ENCODE measurements around the gene ZFAND4. TPM values are rescaled to one million over a fixed set of nuclear protein-coding genes. Genes with fewer than 3 reads are reported as not detected.

ZFAND4 gene
- total RNA-seq, 1 experiment from 2014 or later, result 15.5 TPM

- CTCF ChIA-PET, result no interaction called here
- Histone ChIP-seq H4K20me1 (ENCODE audit: insufficient read depth) (no peaks in the 10 kb centered on the region), H3K9me2 (ENCODE audit: insufficient read depth) (no peaks in the 10 kb centered on the region), H3K4me2 (ENCODE audit: low read length) (no peak overlapping the region), H3K36me3 (ENCODE audit: control insufficient read depth in 1 of 2, insufficient read depth in 2 of 2, low read length in 2 of 2) (no peaks in the 10 kb centered on the region), H3K27me3 (ENCODE audit: insufficient read depth, low read length) (no peaks in the 10 kb centered on the region), H3K4me3 (replicated peaks in 1 of 2; ENCODE audit: low read depth in 1 of 2, low read length in 2 of 2) (no peak overlapping the region), H3K27ac (ENCODE audit: low read depth, low read length) (no peak overlapping the region), H3K9me3 (ENCODE audit: control insufficient read depth in 1 of 2, insufficient read depth in 1 of 2, low read depth in 1 of 2, low read length in 2 of 2) (no peaks in the 10 kb centered on the region), H3K79me2 (ENCODE audit: insufficient read depth, low read length) (0 out of 2 replicates have a peak, but pooled peaks cover 2% of the 10 kb centered on the region), H3K4me1 (ENCODE audit: control insufficient read depth in 1 of 2, insufficient read depth in 2 of 2, low read length in 2 of 2) (no peaks in the 10 kb centered on the region), H2AFZ (ENCODE audit: low read depth, low read length, poor library complexity, severe bottlenecking) (no peak overlapping the region), H3K9ac (ENCODE audit: low read length) (no peak overlapping the region)
- RAD21 ChIA-PET (ENCODE audit: low non-redundant PET in 1 of 2, low total read pairs in 2 of 2, uncharacterized antibody in 2 of 2, unreplicated experiment in 2 of 2), result no interaction called here
- DNase-seq (ENCODE audit: low read depth, low spot score), result no peak
- intact Hi-C loops (cut with micrococcal nuclease), result no loop called here
- TF ChIP-seq SRF (IDR thresholded peaks at IDR 0.05; ENCODE audit: low read depth) (no peak), EZH2phosphoT487 (IDR thresholded peaks at IDR 0.05; ENCODE audit: borderline replicate concordance) (no peak), CBX3 (IDR thresholded peaks at IDR 0.05; ENCODE audit: low read depth) (no peak), JUND (IDR thresholded peaks at IDR 0.05) (no peak), ZNF274 (IDR thresholded peaks at IDR 0.05; ENCODE audit: low read depth, low read length) (no peak), SIN3A (IDR thresholded peaks at IDR 0.05; ENCODE audit: low read depth) (no peak), RAD21 (IDR thresholded peaks at IDR 0.05; ENCODE audit: low read depth) (no peak), TCF7L2 (IDR thresholded peaks at IDR 0.05; ENCODE audit: borderline replicate concordance, extremely low read depth, insufficient read depth, insufficient read length) (no peak), POLR2A (IDR thresholded peaks at IDR 0.05; ENCODE audit: borderline replicate concordance, extremely low read depth, insufficient read depth, insufficient read length) (no peak), SP1 (IDR thresholded peaks at IDR 0.05; ENCODE audit: low read depth) (no peak)
- TF ChIP-seq, protein P1, sequence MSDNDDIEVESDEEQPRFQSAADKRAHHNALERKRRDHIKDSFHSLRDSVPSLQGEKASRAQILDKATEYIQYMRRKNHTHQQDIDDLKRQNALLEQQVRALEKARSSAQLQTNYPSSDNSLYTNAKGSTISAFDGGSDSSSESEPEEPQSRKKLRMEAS (IDR thresholded peaks at IDR 0.05), result no peak
- TF ChIP-seq, protein P2, sequence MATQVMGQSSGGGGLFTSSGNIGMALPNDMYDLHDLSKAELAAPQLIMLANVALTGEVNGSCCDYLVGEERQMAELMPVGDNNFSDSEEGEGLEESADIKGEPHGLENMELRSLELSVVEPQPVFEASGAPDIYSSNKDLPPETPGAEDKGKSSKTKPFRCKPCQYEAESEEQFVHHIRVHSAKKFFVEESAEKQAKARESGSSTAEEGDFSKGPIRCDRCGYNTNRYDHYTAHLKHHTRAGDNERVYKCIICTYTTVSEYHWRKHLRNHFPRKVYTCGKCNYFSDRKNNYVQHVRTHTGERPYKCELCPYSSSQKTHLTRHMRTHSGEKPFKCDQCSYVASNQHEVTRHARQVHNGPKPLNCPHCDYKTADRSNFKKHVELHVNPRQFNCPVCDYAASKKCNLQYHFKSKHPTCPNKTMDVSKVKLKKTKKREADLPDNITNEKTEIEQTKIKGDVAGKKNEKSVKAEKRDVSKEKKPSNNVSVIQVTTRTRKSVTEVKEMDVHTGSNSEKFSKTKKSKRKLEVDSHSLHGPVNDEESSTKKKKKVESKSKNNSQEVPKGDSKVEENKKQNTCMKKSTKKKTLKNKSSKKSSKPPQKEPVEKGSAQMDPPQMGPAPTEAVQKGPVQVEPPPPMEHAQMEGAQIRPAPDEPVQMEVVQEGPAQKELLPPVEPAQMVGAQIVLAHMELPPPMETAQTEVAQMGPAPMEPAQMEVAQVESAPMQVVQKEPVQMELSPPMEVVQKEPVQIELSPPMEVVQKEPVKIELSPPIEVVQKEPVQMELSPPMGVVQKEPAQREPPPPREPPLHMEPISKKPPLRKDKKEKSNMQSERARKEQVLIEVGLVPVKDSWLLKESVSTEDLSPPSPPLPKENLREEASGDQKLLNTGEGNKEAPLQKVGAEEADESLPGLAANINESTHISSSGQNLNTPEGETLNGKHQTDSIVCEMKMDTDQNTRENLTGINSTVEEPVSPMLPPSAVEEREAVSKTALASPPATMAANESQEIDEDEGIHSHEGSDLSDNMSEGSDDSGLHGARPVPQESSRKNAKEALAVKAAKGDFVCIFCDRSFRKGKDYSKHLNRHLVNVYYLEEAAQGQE (IDR thresholded peaks at IDR 0.05; ENCODE audit: low read depth), result no peak
- TF ChIP-seq, protein P3, sequence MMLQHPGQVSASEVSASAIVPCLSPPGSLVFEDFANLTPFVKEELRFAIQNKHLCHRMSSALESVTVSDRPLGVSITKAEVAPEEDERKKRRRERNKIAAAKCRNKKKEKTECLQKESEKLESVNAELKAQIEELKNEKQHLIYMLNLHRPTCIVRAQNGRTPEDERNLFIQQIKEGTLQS (IDR thresholded peaks at IDR 0.05), result no peak
- ATAC-seq, result no peak
- BruUV-seq (replicated peaks), result no TSS peak
- POLR2A ChIA-PET, result no interaction called here
Measured at GRCh38 chr10:45580371-45581215, 92.0 kb downstream of the ZFAND4 start.
